HL-60/S4 treated with phorbol 12-myristate 13-acetate at 8.2 ng/mL for 4 days and 3 days (cell line): ENCODE measurements around the gene CMIP.

Experiments used
- in situ Hi-C: fragments of 300-500 bp; cut with MboI; formaldehyde crosslinking; loops from 2 replicates; pipeline ENCODE4 v1.15.0; 2022; ENCODE audit warnings: low sequenced_read_pairs

CMIP gene

DNA sequence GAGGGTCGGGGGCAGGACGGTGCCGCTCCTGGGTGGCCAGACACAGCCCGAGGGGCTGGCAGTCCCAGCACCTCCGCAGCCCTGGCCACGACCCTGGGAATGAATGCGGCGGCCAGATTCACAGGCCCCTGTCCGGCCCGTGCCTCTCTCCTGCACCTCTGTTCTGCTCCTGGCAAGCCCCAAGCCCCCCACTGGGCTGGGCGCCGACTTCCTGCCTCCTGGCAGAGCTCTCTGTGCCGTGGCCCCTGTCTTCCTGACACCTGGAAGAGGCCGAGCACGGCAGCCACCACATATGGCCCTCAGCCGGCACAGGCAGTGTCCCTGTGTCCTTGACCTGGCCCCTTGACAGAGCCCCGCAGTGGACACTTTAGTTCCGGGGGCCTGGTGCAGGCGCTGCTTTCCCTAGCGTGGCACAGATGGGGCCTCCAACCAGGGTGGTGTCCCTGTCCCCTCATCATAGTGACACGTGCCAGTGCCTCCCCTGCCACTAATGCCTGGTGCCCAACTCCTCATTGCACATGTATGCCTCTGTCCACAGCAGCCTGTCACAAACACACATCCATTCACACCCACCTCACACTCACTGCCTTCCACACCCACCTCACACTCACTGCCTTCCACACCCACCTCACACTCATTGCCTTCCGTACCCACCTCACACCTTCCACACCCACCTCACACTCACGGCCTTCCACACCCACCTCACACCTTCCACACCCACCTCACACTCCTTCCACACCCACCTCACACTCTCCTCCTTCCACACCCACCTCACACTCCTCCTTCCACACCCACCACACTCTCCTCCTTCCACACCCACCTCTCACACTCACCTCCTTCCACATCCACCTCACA is 223.9 kb downstream of the CMIP start:
- in situ Hi-C loops, result no loop called here

DNA sequence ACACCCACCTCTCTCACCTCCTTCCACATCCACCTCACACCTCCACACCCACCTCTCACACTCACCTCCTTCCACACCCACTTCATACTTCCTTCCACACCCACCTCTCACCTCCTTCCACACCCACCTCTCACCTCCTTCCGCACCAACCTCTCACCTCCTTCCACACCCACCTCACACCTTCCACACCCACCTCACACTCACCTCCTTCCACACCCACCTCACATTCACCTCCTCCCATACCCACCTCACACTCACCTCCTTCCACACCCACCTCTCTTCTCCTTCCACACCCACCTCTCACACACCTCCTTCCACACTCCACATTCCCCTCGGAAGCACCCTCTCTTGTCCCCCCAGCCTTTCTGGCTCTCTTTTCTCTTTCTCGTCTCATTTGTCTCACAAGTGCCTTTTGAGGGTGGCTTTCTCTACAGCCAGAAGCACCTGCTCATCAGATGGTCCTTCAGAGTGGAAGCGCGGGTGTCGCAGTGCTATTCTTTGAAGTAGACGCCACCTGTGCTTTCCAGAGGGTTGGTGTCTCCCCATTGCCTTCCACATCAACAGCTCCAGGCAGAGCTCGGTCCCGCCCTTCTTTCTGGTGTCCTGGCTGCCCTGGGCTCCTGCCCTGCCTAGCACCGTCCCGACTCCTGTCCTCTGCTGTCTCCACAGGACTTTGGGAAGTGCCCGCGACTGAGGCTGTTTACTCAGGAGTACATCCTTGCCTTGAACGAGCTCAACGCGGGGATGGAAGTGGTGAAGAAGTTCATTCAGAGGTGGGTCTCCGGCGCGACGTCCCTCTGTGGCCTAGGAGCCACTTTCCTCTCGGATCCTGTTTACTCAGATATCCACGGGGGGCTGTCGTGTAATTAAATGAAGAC is 225.1 kb downstream of the CMIP start:
- in situ Hi-C loops, result no loop called here

- in situ Hi-C loops, result no loop called here
These were observed 227.4 kb downstream of the CMIP start for GRCh38 chr16:81671738-81672597.

- in situ Hi-C loops, result no loop called here
These were observed 228.8 kb downstream of the CMIP start for GRCh38 chr16:81673432-81673831.

DNA sequence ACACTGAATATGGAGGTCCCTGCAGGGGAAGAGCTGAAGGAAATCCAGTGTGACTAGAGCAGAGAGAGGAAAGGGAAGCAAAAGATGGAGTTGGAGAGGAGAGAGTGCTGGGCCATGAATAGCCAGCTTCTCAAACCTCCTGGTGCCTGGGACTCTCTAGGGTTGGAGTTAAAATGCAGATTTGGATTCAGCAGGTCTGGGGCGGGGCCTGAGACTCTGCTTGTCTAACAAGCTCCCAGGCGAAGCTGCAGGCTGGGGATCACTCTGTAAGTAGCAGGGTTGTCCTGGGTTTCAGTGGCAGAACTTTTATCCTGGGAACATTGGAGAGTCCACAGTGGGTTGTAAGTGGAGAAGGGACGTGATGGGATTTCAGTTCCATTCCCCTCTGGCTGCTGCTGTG is 231.1 kb downstream of the CMIP start:
- in situ Hi-C loops, result no loop called here

- in situ Hi-C loops, result no loop called here
These were observed 231.7 kb downstream of the CMIP start for GRCh38 chr16:81676066-81676882.

DNA sequence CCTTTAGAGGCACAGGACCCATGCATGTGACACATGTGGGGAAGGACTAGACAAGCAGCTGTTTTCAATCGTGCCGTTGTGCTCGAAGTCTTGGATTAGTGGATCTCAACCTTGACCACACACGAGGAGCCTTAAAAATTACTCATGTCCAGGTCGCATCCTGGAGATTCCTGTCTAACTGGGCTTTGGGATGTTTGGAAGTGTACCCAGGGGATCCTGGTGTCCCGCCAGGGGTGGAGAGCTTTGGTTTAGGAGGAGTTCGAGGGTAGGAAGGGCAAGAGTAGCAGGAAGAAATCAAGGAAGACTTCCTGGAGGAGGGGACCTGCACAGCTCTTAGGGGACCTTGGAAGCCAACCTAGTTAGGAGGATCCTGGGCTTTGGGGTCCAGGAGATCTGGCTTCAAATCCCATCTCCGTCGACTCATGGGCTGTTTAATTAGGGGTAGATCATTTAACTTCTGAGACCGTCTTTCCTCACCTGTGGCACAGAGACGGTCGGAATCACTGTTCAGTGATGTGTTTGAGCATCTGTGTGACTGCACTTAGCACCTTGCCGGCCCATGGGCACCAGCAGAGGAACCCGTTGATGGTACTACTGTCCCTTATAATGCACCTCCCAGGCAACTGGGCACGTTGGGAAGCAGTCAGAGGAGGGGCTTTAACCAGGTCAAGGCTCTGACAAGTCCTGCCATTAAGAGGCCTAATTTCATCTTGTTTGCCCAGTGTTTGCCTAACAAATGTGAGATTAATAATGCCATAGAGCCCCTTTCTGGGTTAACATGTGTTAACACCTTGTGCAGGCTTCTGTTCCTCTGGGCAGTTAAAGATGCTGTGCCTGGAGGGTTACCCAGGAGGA is 232.5 kb downstream of the CMIP start:
- in situ Hi-C loops, result no loop called here

GRCh38 chr16:81678326-81679095 is 233.9 kb downstream of the CMIP start:
- in situ Hi-C loops, result no loop called here

GRCh38 chr16:81679721-81680430 is 235.3 kb downstream of the CMIP start:
- in situ Hi-C loops, result no loop called here

- in situ Hi-C loops, result no loop called here
These were observed 236.1 kb downstream of the CMIP start for GRCh38 chr16:81680444-81681275.

GRCh38 chr16:81681311-81681710 is 236.7 kb downstream of the CMIP start:
- in situ Hi-C loops, result no loop called here

DNA sequence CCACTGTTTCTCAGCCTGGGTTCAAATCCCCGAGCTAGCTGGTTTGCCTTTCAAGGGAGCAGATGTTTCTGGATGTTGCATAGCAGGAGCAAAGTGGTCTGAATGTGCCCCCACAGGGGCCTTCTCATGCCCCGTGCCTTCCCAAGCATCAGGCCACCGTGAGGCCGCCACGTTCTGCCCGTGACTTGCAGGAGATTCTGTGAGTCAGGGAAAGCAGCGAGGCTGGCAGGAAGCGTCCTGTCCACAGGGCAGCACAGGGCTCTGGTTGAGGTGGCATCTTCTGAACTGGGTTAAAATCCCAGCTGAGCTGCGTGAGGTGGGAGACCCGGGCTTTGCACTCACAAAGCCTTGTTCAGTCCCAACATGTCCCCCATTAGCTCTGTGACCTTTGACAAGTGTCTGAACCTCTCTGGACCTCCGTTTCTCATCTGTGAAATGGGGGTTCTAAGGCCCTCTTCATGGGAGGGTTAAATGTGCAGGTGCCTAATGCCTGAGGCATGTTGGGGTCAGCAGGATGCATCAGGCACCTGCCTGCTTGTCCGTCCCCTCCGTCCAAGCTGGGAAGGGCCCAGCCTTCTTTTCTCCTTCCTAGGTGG is 239.7 kb downstream of the CMIP start:
- in situ Hi-C loops, result no loop called here

GRCh38 chr16:81684901-81685300 is 240.3 kb downstream of the CMIP start:
- in situ Hi-C loops, result no loop called here

GRCh38 chr16:81686391-81687130 is 242.0 kb downstream of the CMIP start:
- in situ Hi-C loops, result no loop called here

DNA sequence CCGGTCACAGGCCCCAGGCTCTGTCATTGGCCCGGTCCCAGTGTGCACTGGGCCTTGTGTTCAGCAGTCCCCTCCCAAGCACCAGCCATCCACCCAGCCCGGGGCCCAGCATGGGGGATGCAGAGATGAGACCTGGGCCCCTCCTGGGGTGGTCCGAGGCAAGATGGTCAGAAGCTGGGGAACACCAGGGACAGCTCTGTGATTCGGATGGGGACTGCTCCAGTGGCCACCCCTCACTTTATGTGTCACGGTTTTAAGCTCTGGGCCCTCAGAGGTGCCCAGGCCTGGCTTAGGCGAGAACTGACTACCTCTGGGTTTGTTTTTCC is 242.5 kb downstream of the CMIP start:
- in situ Hi-C loops, result no loop called here

- in situ Hi-C loops, result no loop called here
These were observed 243.6 kb downstream of the CMIP start for GRCh38 chr16:81688182-81688581.
